Endothelial cell of umbilical vein (primary cell): ENCODE data around the gene PSMA6. TPM values are rescaled to one million over a fixed set of nuclear protein-coding genes. Genes with fewer than 3 reads are reported as not detected.

Experiments used
- BruUV-seq: library from RNA; stranded (reverse); fragments of 400-500 nt; replicated peaks from 2 replicates; lab custom pipeline; 2021; lab: Mats Ljungman, UMichigan
- CTCF ChIA-PET: fragments of 300-600, 350-600 bp; sonication (Branson Sonifier 250); formaldehyde crosslinking; loops from one replicate; lab custom pipeline; 2021; ENCODE audit warnings: antibody characterized with exemption, inconsistent platforms; lab: Charles Lee
- POLR2A ChIA-PET: fragments of 300-600, 350-600 bp; sonication (Branson Sonifier 250); formaldehyde crosslinking; loops from one replicate; lab custom pipeline; 2021; ENCODE audit warnings: antibody characterized with exemption, inconsistent platforms; lab: Charles Lee
- DNase-seq: peaks from one replicate; pipeline ENCODE4 v3.0.0-alpha.2; 2011; ENCODE audit warnings: low read depth, low spot score
- FAIRE-seq: peaks from 2 replicates; lab custom pipeline; 2011; peaks lifted over from hg19 to GRCh38; lab: Jason Lieb, UNC
- H2AFZ ChIP-seq: 2 replicates; pipeline ENCODE4 v1.6.0; 2012; ENCODE audit warnings: low read depth, low read length, control low read depth, inconsistent platforms
- H3K27ac ChIP-seq: 2 replicates; pipeline ENCODE4 v1.5.1; 2011; ENCODE audit warnings: low read depth, mild to moderate bottlenecking, control low read depth, low read length, moderate library complexity; ENCODE audit not compliant: insufficient read depth
- H3K27me3 ChIP-seq, 2 experiments: 2 replicates each; pipeline versions ENCODE4 v1.6.0 to v1.6.1; 2011; ENCODE audit warnings: low read length in 2 of 2, mixed read lengths in 1 of 2; ENCODE audit not compliant: control insufficient read depth in 2 of 2, insufficient read depth in 2 of 2
- H3K36me3 ChIP-seq, 2 experiments: 2 replicates in 1 of 2; 3 replicates in 1 of 2; pipeline ENCODE4 v1.5.1; 2011; ENCODE audit warnings: low read length in 2 of 2, mild to moderate bottlenecking in 1 of 2, moderate library complexity in 1 of 2; ENCODE audit not compliant: control insufficient read depth in 2 of 2, insufficient read depth in 2 of 2; ENCODE audit errors: extremely low read depth in 1 of 2
- H3K4me1 ChIP-seq: 3 replicates; pipeline ENCODE4 v1.5.1; 2011; ENCODE audit warnings: mild to moderate bottlenecking, low read length; ENCODE audit not compliant: control insufficient read depth, insufficient read depth; ENCODE audit errors: extremely low read depth
- H3K4me2 ChIP-seq: 2 replicates; pipeline ENCODE4 v1.6.1; 2011; ENCODE audit warnings: low read length, control low read depth, mixed read lengths; ENCODE audit not compliant: insufficient read depth
- H3K4me3 ChIP-seq, 3 experiments: fragments of 200-600 bp in 1 of 3; sonication (generic), shearing (Covaris generic) in 1 of 3; replicated peaks in 1 of 3; 2 replicates each; pipeline ENCODE4 v1.5.1; 2011 to 2016; ENCODE audit warnings: control low read depth in 3 of 3, low read length in 3 of 3, mild to moderate bottlenecking in 2 of 3, inconsistent platforms in 1 of 3, low read depth in 1 of 3, moderate library complexity in 1 of 3; ENCODE audit not compliant: insufficient read depth in 1 of 3
- H3K79me2 ChIP-seq: 2 replicates; pipeline ENCODE4 v1.6.0; 2012; ENCODE audit warnings: low read length, inconsistent platforms; ENCODE audit not compliant: control insufficient read depth, insufficient read depth
- H3K9ac ChIP-seq: replicated peaks from 2 replicates; pipeline ENCODE3; 2011; ENCODE audit warnings: low read length, control low read depth; ENCODE audit not compliant: insufficient read depth; ENCODE audit errors: extremely low read depth
- H3K9me1 ChIP-seq: replicated peaks from 3 replicates; pipeline ENCODE4 v1.6.0; 2011; ENCODE audit warnings: mild to moderate bottlenecking, low read length; ENCODE audit not compliant: control insufficient read depth, insufficient read depth; ENCODE audit errors: extremely low read depth
- H3K9me3 ChIP-seq: replicated peaks from 2 replicates; pipeline ENCODE4 v1.5.1; 2012; ENCODE audit warnings: low read length, inconsistent platforms; ENCODE audit not compliant: control insufficient read depth, insufficient read depth
- H4K20me1 ChIP-seq: replicated peaks from 2 replicates; pipeline ENCODE3; 2011; ENCODE audit warnings: mild to moderate bottlenecking, low read length; ENCODE audit not compliant: control insufficient read depth, insufficient read depth; ENCODE audit errors: extremely low read depth
- EZH2 ChIP-seq: IDR thresholded peaks from 2 replicates; pipeline ENCODE4 v1.6.1; 2012; ENCODE audit warnings: borderline replicate concordance, low read depth, mild to moderate bottlenecking, moderate library complexity, low read length, inconsistent platforms; ENCODE audit not compliant: severe bottlenecking
- FOS ChIP-seq: IDR thresholded peaks from 2 replicates; pipeline ENCODE4 v1.6.1; 2011; ENCODE audit warnings: mild to moderate bottlenecking, low read length, moderate library complexity, borderline replicate concordance; ENCODE audit not compliant: insufficient read depth
- JUN ChIP-seq: IDR thresholded peaks from 2 replicates; pipeline ENCODE4 v1.6.1; 2011; ENCODE audit warnings: borderline replicate concordance, low read depth; ENCODE audit not compliant: insufficient read length, insufficient read depth
- MYC ChIP-seq: IDR thresholded peaks from one replicate; pipeline ENCODE4 v1.6.1; 2011; ENCODE audit warnings: mild to moderate bottlenecking, low read depth, low read length
- POLR2A ChIP-seq: IDR thresholded peaks from 2 replicates; pipeline ENCODE4 v1.6.1; 2012; ENCODE audit warnings: low read depth, mild to moderate bottlenecking, control low read depth, low read length
- POLR2AphosphoS5 ChIP-seq: IDR thresholded peaks from 2 replicates; pipeline ENCODE4 v1.6.1; 2012; ENCODE audit warnings: low read depth, mild to moderate bottlenecking, control low read depth, low read length, moderate library complexity; ENCODE audit not compliant: insufficient read depth
- dilution Hi-C: fragments of 300-500 bp; cut with MboI; formaldehyde crosslinking; loops from one replicate; pipeline ENCODE4 v1.15.0; 2019; ENCODE audit warnings: low sequenced_read_pairs; ENCODE audit not compliant: extremely low pct_ligation_motif_present
- intact Hi-C: fragments of 100-400 bp; cut with micrococcal nuclease; formaldehyde crosslinking; loops from one replicate; pipeline ENCODE4 v1.10.0; 2022
- polyA plus RNA-seq, 4 experiments: library from polyadenylated mRNA; depleted of rRNA in 3 of 4; stranded (reverse) in 3 of 4; unstranded in 1 of 4; fragments of >200 nt; gene quantifications; 2 replicates each; pipeline versions ENCODE4 v1.2.1 to v1.2.3, GENCODE V29; 2011 to 2012; ENCODE audit warnings: missing spikeins in 1 of 4
- total RNA-seq: library from RNA; stranded (reverse); gene quantifications from 2 replicates; pipeline ENCODE4 v1.2.3, GENCODE V29; 2021
- TF ChIP-seq, protein P1 (sequence below), 2 donors: IDR thresholded peaks; 1 replicate in 1 of 2; 2 replicates in 1 of 2; pipeline ENCODE4 v1.5.1; 2011; ENCODE audit warnings: low read length in 2 of 2, mild to moderate bottlenecking in 2 of 2, moderate library complexity in 2 of 2, control low read depth in 1 of 2, inconsistent platforms in 1 of 2, low read depth in 1 of 2; ENCODE audit not compliant: insufficient read depth in 1 of 2; ENCODE audit errors: extremely low read depth in 1 of 2

PSMA6 gene
- total and polyA plus RNA-seq, 2 donors (not counting 3 experiments of a cell fraction or from before 2014, with no cell fraction given), result 170 to 197 TPM

DNA sequence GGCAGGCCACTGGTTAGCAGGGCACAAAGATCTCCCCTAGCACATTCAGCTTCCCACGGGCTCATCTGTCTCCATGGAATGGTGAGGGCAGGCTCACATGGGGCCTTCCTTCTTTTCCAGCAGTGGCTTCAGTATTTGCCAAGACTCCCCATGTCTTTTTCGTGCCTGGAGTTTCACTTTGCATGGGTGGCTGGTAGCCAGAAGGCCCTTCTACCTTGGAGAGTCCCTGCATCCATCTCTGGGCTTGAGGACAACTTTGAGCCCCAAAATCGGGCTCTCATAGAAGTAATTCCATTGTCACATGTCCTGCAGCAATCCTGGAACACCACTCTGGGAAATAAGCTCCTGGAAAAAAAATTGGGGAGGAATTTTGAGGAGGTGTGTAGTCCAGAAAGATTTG is 70.3 kb downstream of the PSMA6 start:
- H3K27me3 ChIP-seq, result no peaks in the 10 kb centered on the region
- H3K9me3 ChIP-seq, result no peaks in the 10 kb centered on the region
- intact Hi-C loops (loop anchor here (2.0 kb wide), 1 partner anchor 26 kb away; no protein-coding TSS in a partner anchor), dilution Hi-C loops (no loop called here)
- no peak overlapping the region for H3K9ac ChIP-seq
- no peaks in the 10 kb centered on the region for H3K9me1 ChIP-seq
- H3K79me2 ChIP-seq, result no peaks in the 10 kb centered on the region
- peak overlapping the region; percentile 18 for H2AFZ ChIP-seq
- H3K4me2 ChIP-seq, result no peak overlapping the region
- no peaks in the 10 kb centered on the region for H3K36me3 ChIP-seq
- H3K27ac ChIP-seq, result no peak overlapping the region
- DNase-seq, result peak; percentile 23
- ChIA-PET POLR2A (no interaction called here), CTCF (interaction anchor here (1.2 kb wide), 1 partner anchor 21 kb away, joined by 7 read pairs; no protein-coding TSS in a partner anchor)
- FAIRE-seq, result no peak
- no TSS peak for BruUV-seq
- TF ChIP-seq EZH2 (no peak), POLR2A (no peak), POLR2AphosphoS5 (no peak), MYC (no peak), FOS (no peak), JUN (no peak)
- TF ChIP-seq, protein P1, sequence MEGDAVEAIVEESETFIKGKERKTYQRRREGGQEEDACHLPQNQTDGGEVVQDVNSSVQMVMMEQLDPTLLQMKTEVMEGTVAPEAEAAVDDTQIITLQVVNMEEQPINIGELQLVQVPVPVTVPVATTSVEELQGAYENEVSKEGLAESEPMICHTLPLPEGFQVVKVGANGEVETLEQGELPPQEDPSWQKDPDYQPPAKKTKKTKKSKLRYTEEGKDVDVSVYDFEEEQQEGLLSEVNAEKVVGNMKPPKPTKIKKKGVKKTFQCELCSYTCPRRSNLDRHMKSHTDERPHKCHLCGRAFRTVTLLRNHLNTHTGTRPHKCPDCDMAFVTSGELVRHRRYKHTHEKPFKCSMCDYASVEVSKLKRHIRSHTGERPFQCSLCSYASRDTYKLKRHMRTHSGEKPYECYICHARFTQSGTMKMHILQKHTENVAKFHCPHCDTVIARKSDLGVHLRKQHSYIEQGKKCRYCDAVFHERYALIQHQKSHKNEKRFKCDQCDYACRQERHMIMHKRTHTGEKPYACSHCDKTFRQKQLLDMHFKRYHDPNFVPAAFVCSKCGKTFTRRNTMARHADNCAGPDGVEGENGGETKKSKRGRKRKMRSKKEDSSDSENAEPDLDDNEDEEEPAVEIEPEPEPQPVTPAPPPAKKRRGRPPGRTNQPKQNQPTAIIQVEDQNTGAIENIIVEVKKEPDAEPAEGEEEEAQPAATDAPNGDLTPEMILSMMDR (IDR thresholded peaks at IDR 0.05; ENCODE audit: extremely low read depth in 1 of 2, insufficient read depth in 1 of 2, low read depth in 1 of 2, low read length in 2 of 2), result no peak
- peaks cover 25% of the 10 kb centered on the region for H3K4me1 ChIP-seq
- no peak overlapping the region for H3K4me3 ChIP-seq
- no peaks in the 10 kb centered on the region for H4K20me1 ChIP-seq
